ENCODE results near the gene SMURF2. TPM values are rescaled to one million over a fixed set of nuclear protein-coding genes. Genes with fewer than 3 reads are reported as not detected.

Gene SMURF2
- total and polyA plus RNA-seq, 4 donors, result 9.9 to 85.6 (median 22.5) TPM

GRCh38 chr17:64571746-64572145 lies 90.4 kb downstream of the SMURF2 start:
- Histone ChIP-seq H3K27ac (ENCODE audit: low read depth in 1 of 2, low read length in 1 of 2) (no peak overlapping the region), H3K36me3 (ENCODE audit: control insufficient read depth in 4 of 4, insufficient read depth in 4 of 4, low read length in 4 of 4) (peaks cover 5 to 27% (median 10%) of the 10 kb centered on the region in 4 donors), H3K9ac (ENCODE audit: insufficient read depth in 1 of 2, low read length in 2 of 2) (no peak overlapping the region), H3K4me1 (ENCODE audit: control insufficient read depth in 5 of 5, insufficient read depth in 5 of 5, low read length in 5 of 5) (peaks cover 0 to 6% (median 1%) of the 10 kb centered on the region in 5 donors), H3K27me3 (ENCODE audit: control insufficient read depth in 3 of 3, insufficient read depth in 3 of 3, low read length in 2 of 3) (no peaks in the 10 kb centered on the region), H3K4me3 (no peak overlapping the region), H3K9me3 (ENCODE audit: control insufficient read depth in 4 of 4, insufficient read depth in 3 of 4, low read length in 3 of 4) (no peaks in the 10 kb centered on the region)
- TF ChIP-seq CTCF (IDR thresholded peaks at IDR 0.05; ENCODE audit: control extremely low read depth, extremely low read depth), result no peak
- no peak for ATAC-seq (ENCODE audit: insufficient read depth, low FRiP score)
- no peak for DNase-seq
- WGBS, 2 donors, result 85 to 87% methylated on average over 6 of the region's 6 CpGs

- no peaks in the 10 kb centered on the region for H3K9me3 ChIP-seq (ENCODE audit: control insufficient read depth in 4 of 4, insufficient read depth in 3 of 4, low read length in 3 of 4)
- DNase-seq (peak in 1 of 3 donors; percentile 28), ATAC-seq (ENCODE audit: insufficient read depth, low FRiP score) (no peak)
- H3K4me3 ChIP-seq, result no peak overlapping the region
- H3K9ac ChIP-seq (ENCODE audit: insufficient read depth in 1 of 2, low read length in 2 of 2), result no peak overlapping the region
- peaks cover 3 to 28% (median 11%) of the 10 kb centered on the region in 4 donors for H3K36me3 ChIP-seq (ENCODE audit: control insufficient read depth in 4 of 4, insufficient read depth in 4 of 4, low read length in 4 of 4)
- H3K4me1 ChIP-seq (ENCODE audit: control insufficient read depth in 5 of 5, insufficient read depth in 5 of 5, low read length in 5 of 5), result peaks cover 0 to 6% (median 0%) of the 10 kb centered on the region in 5 donors
- H3K27ac ChIP-seq (ENCODE audit: low read depth in 1 of 2, low read length in 1 of 2), result no peak overlapping the region
- no peak for TF ChIP-seq CTCF (IDR thresholded peaks at IDR 0.05; ENCODE audit: control extremely low read depth, extremely low read depth)
- no peaks in the 10 kb centered on the region for H3K27me3 ChIP-seq (ENCODE audit: control insufficient read depth in 3 of 3, insufficient read depth in 3 of 3, low read length in 2 of 3)
Measured at GRCh38 chr17:64565563-64565962, 96.5 kb downstream of the SMURF2 start.

GRCh38 chr17:64564098-64564497 lies 98.0 kb downstream of the SMURF2 start:
- Histone ChIP-seq H3K36me3 (ENCODE audit: control insufficient read depth in 4 of 4, insufficient read depth in 4 of 4, low read length in 4 of 4) (peaks cover 3 to 32% (median 12%) of the 10 kb centered on the region in 4 donors), H3K27me3 (ENCODE audit: control insufficient read depth in 3 of 3, insufficient read depth in 3 of 3, low read length in 2 of 3) (no peaks in the 10 kb centered on the region), H3K9me3 (ENCODE audit: control insufficient read depth in 4 of 4, insufficient read depth in 3 of 4, low read length in 3 of 4) (no peaks in the 10 kb centered on the region), H3K4me1 (ENCODE audit: control insufficient read depth in 5 of 5, insufficient read depth in 5 of 5, low read length in 5 of 5) (peaks cover 0 to 6% (median 0%) of the 10 kb centered on the region in 5 donors), H3K27ac (ENCODE audit: low read depth in 1 of 2, low read length in 1 of 2) (no peak overlapping the region), H3K9ac (ENCODE audit: insufficient read depth in 1 of 2, low read length in 2 of 2) (no peak overlapping the region), H3K4me3 (no peak overlapping the region)
- DNase-seq (no peak), ATAC-seq (ENCODE audit: insufficient read depth, low FRiP score) (no peak)
- TF ChIP-seq CTCF (IDR thresholded peaks at IDR 0.05; ENCODE audit: control extremely low read depth, extremely low read depth), result no peak
- WGBS, 2 donors, result 95 to 98% methylated on average over 1 of the region's 1 CpG

DNA sequence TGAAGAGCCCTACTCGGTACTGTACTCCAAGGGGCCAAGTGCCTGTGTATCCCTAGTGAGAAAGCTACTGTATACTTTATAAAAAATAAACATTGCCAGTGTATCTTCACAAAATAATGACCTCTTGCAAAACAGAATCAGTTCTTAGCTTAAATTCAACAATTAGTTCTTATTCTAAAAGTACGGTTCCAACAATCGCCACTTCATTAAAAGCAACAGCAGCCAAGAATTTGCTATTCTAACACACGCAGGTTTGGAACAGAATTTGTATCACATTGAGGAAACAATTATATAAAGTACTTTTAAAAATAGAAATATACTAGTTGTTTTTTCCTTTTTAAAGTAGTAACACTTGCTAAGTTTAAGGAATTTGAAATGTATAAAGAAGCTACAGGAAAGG lies 106.8 kb downstream of the SMURF2 start:
- Histone ChIP-seq H3K27me3 (ENCODE audit: control insufficient read depth in 3 of 3, insufficient read depth in 3 of 3, low read length in 2 of 3) (no peaks in the 10 kb centered on the region), H3K9me3 (ENCODE audit: control insufficient read depth in 4 of 4, insufficient read depth in 3 of 4, low read length in 3 of 4) (no peaks in the 10 kb centered on the region), H3K4me1 (ENCODE audit: control insufficient read depth in 5 of 5, insufficient read depth in 5 of 5, low read length in 5 of 5) (peaks cover 0 to 34% (median 4%) of the 10 kb centered on the region in 5 donors), H3K4me3 (no peak overlapping the region), H3K36me3 (ENCODE audit: control insufficient read depth in 4 of 4, insufficient read depth in 4 of 4, low read length in 4 of 4) (peaks cover 0 to 39% (median 6%) of the 10 kb centered on the region in 4 donors), H3K27ac (ENCODE audit: low read depth in 1 of 2, low read length in 1 of 2) (no peak overlapping the region), H3K9ac (ENCODE audit: insufficient read depth in 1 of 2, low read length in 2 of 2) (no peak overlapping the region)
- ATAC-seq (ENCODE audit: insufficient read depth, low FRiP score) (no peak), DNase-seq (peak; percentile 49 to 96 (median 95))
- 70 to 85% methylated on average over 4 of the region's 4 CpGs for WGBS, 2 donors
- no peak for TF ChIP-seq CTCF (IDR thresholded peaks at IDR 0.05; ENCODE audit: control extremely low read depth, extremely low read depth)

All from lung (tissue), 12 donors.